AG04450 (cell line): Measurements from ENCODE around the gene PDK4. TPM values are rescaled to one million over a fixed set of nuclear protein-coding genes. Genes with fewer than 3 reads are reported as not detected.

Experiments
- CTCF ChIA-PET: fragments of 300-600, 350-600 bp; formaldehyde crosslinking; extraction: SDS; loops from one replicate; lab custom pipeline; 2022; ENCODE audit warnings: antibody characterized with exemption, inconsistent platforms; lab: Charles Lee
- POLR2A ChIA-PET: fragments of 350-600 bp; formaldehyde crosslinking; extraction: SDS; loops from one replicate; lab custom pipeline; 2021; ENCODE audit warnings: antibody characterized with exemption, inconsistent platforms; lab: Yijun Ruan, JAX
- DNase-seq: peaks from one replicate; pipeline ENCODE4 v3.0.0-alpha.2; 2011; ENCODE audit warnings: low read depth, low spot score
- H3K27ac ChIP-seq: one replicate; pipeline ENCODE4 v1.5.1; 2012; ENCODE audit warnings: low read depth, low read length, control low read depth
- H3K27me3 ChIP-seq: one replicate; pipeline ENCODE4 v1.6.0; 2012; ENCODE audit warnings: low read length; ENCODE audit not compliant: control insufficient read depth, insufficient read depth
- H3K4me3 ChIP-seq: 2 replicates; pipeline ENCODE4 v1.5.1; 2011; ENCODE audit warnings: mild to moderate bottlenecking, low read depth, low read length, control low read depth
- H3K9me3 ChIP-seq: 2 replicates; pipeline ENCODE4 v1.5.1; 2012; ENCODE audit warnings: low read length; ENCODE audit not compliant: control insufficient read depth, insufficient read depth
- CTCF ChIP-seq: IDR thresholded peaks from 2 replicates; pipeline ENCODE4 v1.5.1; 2011; ENCODE audit warnings: low read depth, low read length, control low read depth, inconsistent platforms
- polyA plus RNA-seq: library from polyadenylated mRNA; depleted of rRNA; stranded (reverse); fragments of >200 nt; gene quantifications from 2 replicates; pipeline ENCODE4 v1.2.3, GENCODE V29; 2011

PDK4 gene
- polyA plus RNA-seq, 1 experiment = 0.05 TPM

GRCh38 chr7:95586951-95587301, 9.4 kb downstream of the PDK4 start:
- no peaks in the 10 kb centered on the region for H3K9me3 ChIP-seq
- ChIA-PET POLR2A (no interaction called here), CTCF (interaction anchor here (1.0 to 1.6 kb wide), 3 partner anchors 42 to 110 kb away, joined by 3 to 4 read pairs (median 3); no protein-coding TSS in a partner anchor)
- no peak for TF ChIP-seq CTCF
- H3K4me3 ChIP-seq = no peak overlapping the region
- H3K27me3 ChIP-seq = no peaks in the 10 kb centered on the region
- no peak for DNase-seq
- H3K27ac ChIP-seq = no peak overlapping the region

- Histone ChIP-seq H3K27ac (no peak overlapping the region), H3K9me3 (no peaks in the 10 kb centered on the region), H3K4me3 (no peak overlapping the region), H3K27me3 (no peaks in the 10 kb centered on the region)
- ChIA-PET CTCF (interaction anchor here (1.0 kb wide), 1 partner anchor 105 kb away, joined by 3 read pairs; no protein-coding TSS in a partner anchor), POLR2A (no interaction called here)
- DNase-seq = no peak
- no peak for TF ChIP-seq CTCF
Observed at GRCh38 chr7:95585426-95585789, 10.9 kb downstream of the PDK4 start.

GRCh38 chr7:95584769-95585425, 11.4 kb downstream of the PDK4 start:
- no peak for DNase-seq
- Histone ChIP-seq H3K4me3 (no peak overlapping the region), H3K27me3 (no peaks in the 10 kb centered on the region), H3K27ac (no peak overlapping the region), H3K9me3 (no peaks in the 10 kb centered on the region)
- CTCF ChIA-PET = interaction anchor here (1.0 kb wide), 1 partner anchor 106 kb away, joined by 3 read pairs; no protein-coding TSS in a partner anchor
- POLR2A ChIA-PET = no interaction called here
- TF ChIP-seq CTCF = no peak

GRCh38 chr7:95583834-95584621, 12.3 kb downstream of the PDK4 start:
- H3K27ac ChIP-seq = no peak overlapping the region
- H3K4me3 ChIP-seq = no peak overlapping the region
- ChIA-PET CTCF (interaction anchor here (0.8 to 1.6 kb wide), 4 partner anchors 39 to 106 kb away, joined by 3 to 6 read pairs (median 4); no protein-coding TSS in a partner anchor), POLR2A (no interaction called here)
- no peak for TF ChIP-seq CTCF
- H3K9me3 ChIP-seq = no peaks in the 10 kb centered on the region
- DNase-seq = no peak
- H3K27me3 ChIP-seq = no peaks in the 10 kb centered on the region
